C1 segment of cervical spinal cord (tissue), 14 donors: Measurements from ENCODE around the gene FBN2.
"Not testable (repeated sequence)": the region's sequence is repeated elsewhere in the genome, so short reads cannot be mapped to it uniquely, and the experiment has no call there.

Experiments used
- DNase-seq, 14 donors: peaks; one replicate each; lab custom pipeline; 2025; lab: John Stamatoyannopoulos, UW

Gene FBN2

DNA sequence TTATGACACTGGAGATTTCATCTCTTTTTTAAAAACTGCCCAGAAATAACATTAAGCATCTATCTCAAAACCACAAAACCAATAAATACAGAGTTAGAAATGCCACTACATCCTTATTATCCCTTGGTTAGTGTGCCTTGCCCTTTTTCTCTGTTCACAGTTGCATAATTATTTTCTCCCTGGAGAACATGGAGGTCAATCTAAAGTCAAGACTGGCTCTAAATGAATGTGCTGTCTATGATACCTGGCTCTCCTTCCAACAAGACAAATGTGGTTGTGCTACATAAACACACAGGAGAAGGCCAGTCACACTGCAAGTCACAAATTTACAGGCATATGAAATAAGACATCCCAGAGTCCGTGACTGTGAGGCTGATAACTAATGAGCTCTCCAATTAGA lies 2.8 kb downstream of the FBN2 start:
- no peak for DNase-seq

GRCh38 chr5:128534726-128535125 lies 3.3 kb downstream of the FBN2 start:
- DNase-seq: no peak

DNA sequence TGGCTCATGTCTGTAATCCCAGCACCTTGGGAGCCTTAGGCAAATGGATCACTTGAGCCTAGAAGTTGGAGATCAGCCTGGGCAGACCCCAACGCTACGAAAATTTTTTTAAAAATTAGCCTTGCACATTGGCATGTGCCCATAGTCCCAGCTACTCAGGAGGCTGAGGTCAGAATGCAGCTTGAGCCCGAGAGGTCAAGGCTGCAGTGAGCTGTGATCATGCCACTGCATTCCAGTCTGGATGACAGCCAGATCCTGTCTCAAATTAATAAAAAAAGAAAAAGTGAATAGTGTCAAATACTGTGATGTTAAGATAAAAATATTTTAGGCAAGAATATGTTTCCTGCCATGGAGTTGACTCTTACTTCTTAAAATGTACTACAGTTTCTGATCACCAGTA lies 5.3 kb downstream of the FBN2 start:
- DNase-seq: no peak

GRCh38 chr5:128532127-128532526 lies 5.9 kb downstream of the FBN2 start:
- DNase-seq: no peak

- no peak for DNase-seq
Observed at GRCh38 chr5:128528637-128529255, 9.3 kb downstream of the FBN2 start.

GRCh38 chr5:128528126-128528525 lies 9.9 kb downstream of the FBN2 start:
- no peak for DNase-seq

GRCh38 chr5:128527077-128527476 lies 11.0 kb downstream of the FBN2 start:
- no peak for DNase-seq

DNA sequence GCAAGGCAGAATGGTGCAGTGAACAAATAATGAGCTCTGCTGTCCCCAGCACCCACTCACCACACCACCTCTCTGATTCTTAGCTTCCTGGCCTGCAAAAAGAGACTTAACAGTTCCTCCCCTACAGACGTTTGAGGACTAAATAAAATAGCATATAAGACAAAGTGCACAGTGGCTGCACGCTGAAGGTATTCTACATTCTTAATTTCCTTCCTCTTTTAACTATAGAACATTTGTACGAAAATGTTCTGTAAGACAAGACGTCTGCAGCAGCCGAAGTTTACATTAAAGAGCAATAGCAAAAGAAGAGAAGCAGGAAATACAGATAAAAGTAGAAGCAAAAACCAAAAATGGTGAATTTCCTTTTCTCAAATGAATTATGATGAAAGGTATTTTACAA lies 15.7 kb downstream of the FBN2 start:
- no peak for DNase-seq

GRCh38 chr5:128519827-128520226 lies 18.2 kb downstream of the FBN2 start:
- no peak for DNase-seq

GRCh38 chr5:128516978-128517377 lies 21.1 kb downstream of the FBN2 start:
- no peak for DNase-seq

GRCh38 chr5:128513806-128514205 lies 24.2 kb downstream of the FBN2 start:
- DNase-seq: no peak

- DNase-seq: no peak
Observed at GRCh38 chr5:128512894-128513293, 25.2 kb downstream of the FBN2 start.

DNA sequence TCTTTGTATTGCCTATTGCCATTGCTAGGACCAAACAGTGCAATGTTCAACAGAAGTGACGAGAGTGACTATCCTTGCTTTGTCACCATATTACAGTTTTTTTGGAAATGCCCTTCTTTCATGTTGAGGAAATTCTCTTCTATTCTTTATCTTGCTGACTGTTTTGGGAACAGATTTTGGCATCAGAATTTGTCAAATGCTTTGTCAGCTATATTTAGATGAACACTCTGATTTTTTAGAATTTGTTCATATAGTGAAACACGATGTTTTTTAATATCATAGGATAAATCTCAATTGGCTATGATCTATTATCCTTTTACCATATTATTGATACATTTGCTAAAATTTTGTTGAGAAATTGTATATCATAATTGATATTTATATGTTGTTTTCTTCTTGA lies 31.4 kb downstream of the FBN2 start:
- no peak for DNase-seq

- DNase-seq: not testable (repeated sequence)
Observed at GRCh38 chr5:128503727-128504126, 34.3 kb downstream of the FBN2 start.

- no peak for DNase-seq
Observed at GRCh38 chr5:128498844-128499455, 39.1 kb downstream of the FBN2 start.

DNA sequence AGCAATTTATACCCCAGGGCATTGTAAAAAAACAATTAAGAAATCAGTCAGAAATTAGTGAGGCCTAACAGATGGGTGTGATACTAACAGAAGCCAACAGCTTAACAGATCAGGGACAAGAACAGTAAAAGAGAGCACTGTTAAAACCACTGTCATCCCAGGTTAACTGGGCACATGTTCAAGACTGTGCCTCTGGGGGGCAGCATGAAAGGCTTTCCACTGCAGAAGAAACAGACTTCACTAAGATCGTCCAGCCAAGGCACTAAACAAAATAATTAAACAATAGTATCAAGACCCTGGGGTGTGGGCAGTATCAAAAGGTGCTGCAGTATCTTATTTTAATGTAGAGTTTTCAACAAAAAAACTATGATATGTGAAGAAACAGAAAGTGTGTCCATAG lies 43.5 kb downstream of the FBN2 start:
- DNase-seq: no peak

- no peak for DNase-seq
Observed at GRCh38 chr5:128493657-128494329, 44.3 kb downstream of the FBN2 start.

DNA sequence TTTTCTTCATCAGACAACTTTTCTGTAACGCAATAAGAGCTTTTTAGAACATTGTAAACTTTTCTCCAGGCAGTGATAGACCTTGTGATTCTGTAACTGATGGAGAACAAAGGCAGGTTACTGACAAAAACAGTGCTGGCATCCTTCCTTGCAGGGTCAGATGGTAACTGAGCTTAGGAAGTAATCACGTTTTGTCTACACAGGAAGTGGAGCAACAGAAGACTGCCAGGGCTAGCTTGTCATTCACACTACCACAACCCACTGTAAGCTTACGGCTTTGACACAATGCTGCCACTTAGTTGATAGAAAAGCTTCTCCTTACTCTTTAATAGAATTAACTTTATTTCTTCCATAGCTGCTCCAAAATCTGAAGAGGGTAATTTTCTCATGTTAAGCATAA lies 46.8 kb downstream of the FBN2 start:
- DNase-seq: no peak

GRCh38 chr5:128490761-128491160 lies 47.3 kb downstream of the FBN2 start:
- DNase-seq: no peak

GRCh38 chr5:128487041-128487440 lies 51.0 kb downstream of the FBN2 start:
- DNase-seq: no peak

GRCh38 chr5:128483738-128484137 lies 54.3 kb downstream of the FBN2 start:
- no peak for DNase-seq

GRCh38 chr5:128480906-128481633 lies 57.0 kb downstream of the FBN2 start:
- no peak for DNase-seq

DNA sequence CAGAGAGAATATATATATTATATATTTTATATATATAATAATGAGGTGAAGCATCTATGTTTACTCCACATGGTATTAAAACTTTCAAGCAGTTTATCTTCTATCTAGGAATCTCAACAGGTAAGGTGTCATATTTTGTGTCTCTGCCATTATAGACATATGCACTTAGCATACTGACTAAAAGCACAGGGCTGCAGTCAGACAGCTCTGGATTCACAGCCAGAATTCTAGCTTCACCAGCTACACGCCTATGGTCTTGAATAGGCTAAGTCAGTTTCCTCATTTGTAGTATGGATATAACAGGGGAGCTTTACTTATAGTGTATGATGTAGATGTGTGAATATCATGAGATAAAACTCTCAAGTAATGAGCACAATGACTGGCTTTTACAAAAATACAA lies 57.9 kb downstream of the FBN2 start:
- no peak for DNase-seq
